ENCODE data around the gene MUS81. TPM values are rescaled to one million over a fixed set of nuclear protein-coding genes. Genes with fewer than 3 reads are reported as not detected.

The MUS81 gene
- total RNA-seq, 2 experiments from 2014 or later = 37.7 to 39.2 TPM

DNA sequence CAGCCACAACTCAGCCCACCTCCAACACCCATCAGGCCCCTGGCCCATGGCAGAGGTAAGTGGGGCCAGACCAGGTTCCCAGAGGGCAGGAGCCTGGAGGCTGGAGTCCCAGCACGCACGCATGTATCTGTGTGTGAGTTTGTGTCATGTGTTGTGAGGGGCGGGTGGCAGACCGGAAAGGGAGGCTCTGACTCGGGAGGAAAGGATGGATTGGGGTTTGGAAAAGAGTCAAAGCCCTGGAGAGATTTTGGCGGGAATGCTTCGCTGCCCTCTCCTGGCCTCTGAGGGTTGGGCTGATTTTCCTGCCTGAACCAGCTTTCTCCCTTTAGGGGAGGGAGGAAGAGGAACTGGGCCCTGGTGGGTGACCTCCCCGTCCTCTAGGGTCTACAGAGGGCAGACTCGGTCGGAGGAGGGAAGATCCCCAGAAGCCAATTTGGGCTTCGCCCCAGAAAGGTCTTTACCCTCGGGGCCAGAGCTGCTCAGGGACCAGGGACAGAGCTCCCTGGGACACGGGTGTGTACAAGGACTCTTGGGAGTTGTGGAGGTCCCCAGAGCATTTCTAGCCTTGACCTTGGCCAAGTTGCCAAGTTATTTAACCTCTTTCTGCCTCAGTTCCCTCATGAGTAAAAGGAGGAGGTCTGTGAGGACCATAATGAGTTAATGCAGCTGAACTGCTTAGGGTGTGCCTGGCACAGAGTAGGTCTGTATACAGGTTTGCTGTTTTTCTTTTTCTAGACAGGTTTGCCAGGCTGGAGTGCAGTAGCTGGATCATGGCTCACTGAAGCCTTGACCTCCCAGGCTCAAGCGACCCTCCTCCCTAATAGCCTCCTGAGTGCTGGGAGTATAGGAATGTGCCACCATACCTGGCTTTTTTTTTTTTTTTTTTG is 51.7 kb downstream of the MUS81 start:
- Histone ChIP-seq H3K27ac (ENCODE audit: low read depth in 1 of 2, low read length in 2 of 2) (no peak overlapping the region), H3K36me3 (ENCODE audit: insufficient read depth, low read length) (peaks cover 7% of the 10 kb centered on the region), H3K4me1 (ENCODE audit: insufficient read depth, low read length) (peaks cover 19% of the 10 kb centered on the region), H3K27me3 (ENCODE audit: control insufficient read depth in 1 of 2, insufficient read depth in 2 of 2, low read length in 2 of 2) (no peaks in the 10 kb centered on the region), H3K9me3 (ENCODE audit: control insufficient read depth in 1 of 2, insufficient read depth in 1 of 2, low read length in 2 of 2) (no peaks in the 10 kb centered on the region), H3K4me3 (ENCODE audit: low read length) (no peak overlapping the region)
- Mint-ChIP-seq H3K27me3 (peaks cover 8% of the 10 kb centered on the region), H3K4me1 (ENCODE audit: low read depth) (peaks cover 26% of the 10 kb centered on the region), H3K27ac (no peak overlapping the region), H3K4me3 (no peak overlapping the region), H3K36me3 (ENCODE audit: low read depth) (peaks cover 8% of the 10 kb centered on the region), H3K9me3 (no peaks in the 10 kb centered on the region)
- ChIA-PET CTCF (interaction anchor here (0.8 to 1.8 kb wide), 2 partner anchors 21 to 24 kb away, joined by 3 read pairs; partner anchors contain the start of genes CCDC85B and FIBP), POLR2A (interaction anchor here (1.0 to 4.8 kb wide), 2 partner anchors 11 to 22 kb away, joined by 3 to 28 read pairs; partner anchors contain the start of genes CCDC85B and FIBP)
- ATAC-seq (ENCODE audit: poor library complexity) = no peak
- DNase-seq = no peak
- intact Hi-C loops (cut with DNase I, micrococcal nuclease) = no loop called here
- TF ChIP-seq, protein P1, sequence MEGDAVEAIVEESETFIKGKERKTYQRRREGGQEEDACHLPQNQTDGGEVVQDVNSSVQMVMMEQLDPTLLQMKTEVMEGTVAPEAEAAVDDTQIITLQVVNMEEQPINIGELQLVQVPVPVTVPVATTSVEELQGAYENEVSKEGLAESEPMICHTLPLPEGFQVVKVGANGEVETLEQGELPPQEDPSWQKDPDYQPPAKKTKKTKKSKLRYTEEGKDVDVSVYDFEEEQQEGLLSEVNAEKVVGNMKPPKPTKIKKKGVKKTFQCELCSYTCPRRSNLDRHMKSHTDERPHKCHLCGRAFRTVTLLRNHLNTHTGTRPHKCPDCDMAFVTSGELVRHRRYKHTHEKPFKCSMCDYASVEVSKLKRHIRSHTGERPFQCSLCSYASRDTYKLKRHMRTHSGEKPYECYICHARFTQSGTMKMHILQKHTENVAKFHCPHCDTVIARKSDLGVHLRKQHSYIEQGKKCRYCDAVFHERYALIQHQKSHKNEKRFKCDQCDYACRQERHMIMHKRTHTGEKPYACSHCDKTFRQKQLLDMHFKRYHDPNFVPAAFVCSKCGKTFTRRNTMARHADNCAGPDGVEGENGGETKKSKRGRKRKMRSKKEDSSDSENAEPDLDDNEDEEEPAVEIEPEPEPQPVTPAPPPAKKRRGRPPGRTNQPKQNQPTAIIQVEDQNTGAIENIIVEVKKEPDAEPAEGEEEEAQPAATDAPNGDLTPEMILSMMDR (IDR thresholded peaks at IDR 0.05) = no peak

DNA sequence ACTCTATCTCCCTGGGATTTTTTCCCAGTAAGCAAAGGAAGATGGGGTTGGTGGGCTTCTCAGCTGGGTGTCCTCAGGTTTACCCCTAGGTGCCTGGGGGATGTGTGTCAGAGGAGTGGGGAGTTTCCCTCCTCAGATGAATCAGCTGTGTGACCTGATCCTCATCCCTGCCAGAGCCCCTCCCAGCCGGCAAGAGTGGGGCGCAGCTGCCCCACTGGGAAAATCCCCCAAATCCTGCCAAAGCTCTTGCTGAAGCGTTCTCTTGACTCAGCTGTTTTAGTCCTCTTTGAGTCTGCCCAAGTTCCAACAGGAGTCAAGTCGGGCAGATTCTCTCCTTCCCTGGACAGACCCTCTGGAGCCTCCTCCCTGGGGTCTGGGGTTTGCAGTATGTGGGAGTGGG is 52.6 kb downstream of the MUS81 start:
- H3K36me3 Mint-ChIP-seq (ENCODE audit: low read depth) = peaks cover 12% of the 10 kb centered on the region
- Histone ChIP-seq H3K27me3 (ENCODE audit: control insufficient read depth in 1 of 2, insufficient read depth in 2 of 2, low read length in 2 of 2) (no peaks in the 10 kb centered on the region), H3K4me3 (ENCODE audit: low read length) (no peak overlapping the region), H3K27ac (ENCODE audit: low read depth in 1 of 2, low read length in 2 of 2) (no peak overlapping the region), H3K9me3 (ENCODE audit: control insufficient read depth in 1 of 2, insufficient read depth in 1 of 2, low read length in 2 of 2) (no peaks in the 10 kb centered on the region), H3K4me1 (ENCODE audit: insufficient read depth, low read length) (peaks cover 28% of the 10 kb centered on the region), H3K36me3 (ENCODE audit: insufficient read depth, low read length) (peaks cover 15% of the 10 kb centered on the region)
- ChIA-PET POLR2A (interaction anchor here (1.0 to 4.8 kb wide), 2 partner anchors 12 to 23 kb away, joined by 3 to 28 read pairs; partner anchors contain the start of genes CCDC85B and FIBP), CTCF (interaction anchor here (1.8 kb wide), 1 partner anchor 25 kb away, joined by 3 read pairs; the partner anchor contains the start of gene FIBP)
- intact Hi-C loops (cut with DNase I, micrococcal nuclease) = no loop called here
- no peak for ATAC-seq (ENCODE audit: poor library complexity)
- peaks cover 31% of the 10 kb centered on the region for H3K4me1 Mint-ChIP-seq (ENCODE audit: low read depth)
- TF ChIP-seq, protein P1 (IDR thresholded peaks at IDR 0.05) = no peak
- no peak overlapping the region for H3K4me3 Mint-ChIP-seq
- peaks cover 7% of the 10 kb centered on the region for H3K27me3 Mint-ChIP-seq
- DNase-seq = peak in 2 of 14 experiments; percentile 28 to 50
- H3K27ac Mint-ChIP-seq = no peak overlapping the region
- no peaks in the 10 kb centered on the region for H3K9me3 Mint-ChIP-seq

DNA sequence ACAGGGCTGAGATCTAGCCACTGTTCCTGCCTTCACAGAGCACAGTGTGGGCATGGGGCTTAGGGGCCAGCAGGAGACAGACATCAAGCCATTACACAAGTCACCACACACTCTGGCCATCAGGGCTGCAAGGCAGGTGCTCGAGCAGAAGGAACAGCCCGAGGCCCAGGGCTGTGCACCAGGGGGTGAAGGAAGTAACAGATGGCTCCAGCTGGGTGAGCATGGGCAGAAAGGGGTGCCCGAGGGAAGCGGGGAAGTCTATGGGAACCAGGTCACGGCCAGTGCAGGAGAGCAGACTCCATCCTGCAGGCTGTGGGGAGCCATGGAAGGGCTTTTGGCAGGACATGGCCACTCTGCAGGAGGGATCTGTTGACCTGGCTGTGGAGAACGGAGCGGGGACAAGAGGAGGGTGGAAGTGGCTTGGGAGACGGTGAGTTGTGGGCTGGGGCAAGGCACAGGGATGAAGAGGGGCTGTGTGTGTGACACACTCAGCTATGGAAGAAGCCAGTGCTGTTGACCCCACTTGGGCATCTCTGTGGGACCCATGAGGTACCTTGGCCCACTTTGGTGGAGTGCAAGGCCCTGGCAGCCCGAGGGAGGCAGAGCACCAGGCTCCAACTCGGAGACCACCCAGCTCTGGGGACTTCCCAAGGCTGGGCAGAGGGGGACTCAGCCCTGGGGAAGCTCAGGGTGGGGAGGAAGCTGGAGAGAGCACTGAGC is 55.0 kb downstream of the MUS81 start:
- Mint-ChIP-seq H3K9me3 (no peaks in the 10 kb centered on the region), H3K4me1 (ENCODE audit: low read depth) (peaks cover 31% of the 10 kb centered on the region), H3K36me3 (ENCODE audit: low read depth) (peaks cover 25% of the 10 kb centered on the region), H3K27ac (peak overlapping the region; percentile 75), H3K4me3 (peak overlapping the region; percentile 69), H3K27me3 (no peaks in the 10 kb centered on the region)
- intact Hi-C loops (cut with DNase I, micrococcal nuclease) = loop anchor here in 1 of 2 experiments (5.0 kb wide), 1 partner anchor 137 kb away; the partner anchor contains the start of gene SF3B2
- no peak for DNase-seq
- H3K4me3 ChIP-seq (ENCODE audit: low read length) = no peak overlapping the region
- ChIA-PET POLR2A (interaction anchor here (0.6 to 2.4 kb wide), 4 partner anchors 9 to 201 kb away, joined by 3 to 13 read pairs (median 3); partner anchors contain the start of genes CCDC85B and SART1), CTCF (interaction anchor here (0.8 kb wide), 1 partner anchor 24 kb away, joined by 3 read pairs; the partner anchor contains the start of gene CCDC85B)
- no peak overlapping the region for H3K27ac ChIP-seq (ENCODE audit: low read depth in 1 of 2, low read length in 2 of 2)
- no peak for ATAC-seq (ENCODE audit: poor library complexity)
- no peaks in the 10 kb centered on the region for H3K27me3 ChIP-seq (ENCODE audit: control insufficient read depth in 1 of 2, insufficient read depth in 2 of 2, low read length in 2 of 2)
- peaks cover 37% of the 10 kb centered on the region for H3K4me1 ChIP-seq (ENCODE audit: insufficient read depth, low read length)
- no peaks in the 10 kb centered on the region for H3K9me3 ChIP-seq (ENCODE audit: control insufficient read depth in 1 of 2, insufficient read depth in 1 of 2, low read length in 2 of 2)
- peaks cover 16% of the 10 kb centered on the region for H3K36me3 ChIP-seq (ENCODE audit: insufficient read depth, low read length)
- TF ChIP-seq, protein P1 (IDR thresholded peaks at IDR 0.05) = no peak
